Adrenal gland (tissue), 5 donors: ENCODE results near the gene CSTPP1.

Experiments
- POLR2A ChIP-seq, 2 donors: fragments of 450-650 bp; IDR thresholded peaks; one replicate each; pipeline ENCODE4 v1.6.1; 2017; ENCODE audit warnings: antibody characterized with exemption in 2 of 2, mild to moderate bottlenecking in 2 of 2, moderate library complexity in 1 of 2
- TF ChIP-seq, protein P1 (sequence below), 6 experiments: fragments of 450-650 bp in 4 of 6; fragments of 200-600 bp in 2 of 6; sonication (generic) in 1 of 6; IDR thresholded peaks; 1 replicate in 5 of 6; 2 replicates in 1 of 6; pipeline versions ENCODE4 v1.5.1 to v1.8.0; 2016 to 2021; ENCODE audit warnings: antibody characterized with exemption in 6 of 6, mild to moderate bottlenecking in 2 of 6, moderate library complexity in 1 of 6
- donor health status: DM: no; HTN: no; CAD: no.

DNA sequence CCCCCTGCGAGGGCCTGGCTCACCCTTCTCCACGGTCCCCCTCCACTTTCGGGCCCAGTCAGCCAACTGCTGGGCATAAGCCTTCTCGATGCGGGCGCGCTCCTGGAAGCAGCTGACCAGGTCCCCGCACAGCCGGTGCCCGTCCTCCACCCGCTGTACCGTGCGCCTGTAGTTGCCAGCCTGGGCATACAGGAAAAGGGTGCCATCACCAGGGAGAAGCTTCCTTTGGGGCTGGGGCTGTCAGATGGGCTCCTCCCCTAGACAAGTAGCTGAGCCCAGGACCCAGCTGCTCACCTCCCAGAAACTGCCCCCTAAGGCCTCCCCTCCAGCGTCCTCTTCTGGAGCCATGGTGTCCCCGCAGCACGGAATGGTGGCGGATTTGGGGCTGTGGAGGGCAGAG, 245.8 kb downstream of the CSTPP1 start:
- TF ChIP-seq, protein P1, sequence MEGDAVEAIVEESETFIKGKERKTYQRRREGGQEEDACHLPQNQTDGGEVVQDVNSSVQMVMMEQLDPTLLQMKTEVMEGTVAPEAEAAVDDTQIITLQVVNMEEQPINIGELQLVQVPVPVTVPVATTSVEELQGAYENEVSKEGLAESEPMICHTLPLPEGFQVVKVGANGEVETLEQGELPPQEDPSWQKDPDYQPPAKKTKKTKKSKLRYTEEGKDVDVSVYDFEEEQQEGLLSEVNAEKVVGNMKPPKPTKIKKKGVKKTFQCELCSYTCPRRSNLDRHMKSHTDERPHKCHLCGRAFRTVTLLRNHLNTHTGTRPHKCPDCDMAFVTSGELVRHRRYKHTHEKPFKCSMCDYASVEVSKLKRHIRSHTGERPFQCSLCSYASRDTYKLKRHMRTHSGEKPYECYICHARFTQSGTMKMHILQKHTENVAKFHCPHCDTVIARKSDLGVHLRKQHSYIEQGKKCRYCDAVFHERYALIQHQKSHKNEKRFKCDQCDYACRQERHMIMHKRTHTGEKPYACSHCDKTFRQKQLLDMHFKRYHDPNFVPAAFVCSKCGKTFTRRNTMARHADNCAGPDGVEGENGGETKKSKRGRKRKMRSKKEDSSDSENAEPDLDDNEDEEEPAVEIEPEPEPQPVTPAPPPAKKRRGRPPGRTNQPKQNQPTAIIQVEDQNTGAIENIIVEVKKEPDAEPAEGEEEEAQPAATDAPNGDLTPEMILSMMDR (IDR thresholded peaks at IDR 0.05): no peak
- no peak for TF ChIP-seq POLR2A (IDR thresholded peaks at IDR 0.05)
